Memory B cell (primary cell): ENCODE results near the gene CLDN9.

Experiments used
- ATAC-seq: fragments of 150-1000 bp; cut with Tn5 transposase; 2 replicates; pipeline ENCODE4 v1.10.0; 2021; ENCODE audit warnings: low read depth, mild to moderate bottlenecking, moderate library complexity
- DNase-seq, 2 donors: peaks; one replicate each; pipeline ENCODE4 v3.0.0; 2022; ENCODE audit warnings: low spot score in 2 of 2
- H3K27ac Mint-ChIP-seq: one replicate; pipeline ENCODE4 v1.8.0; 2022; ENCODE audit warnings: mild to moderate bottlenecking, moderate library complexity, mixed read lengths
- H3K27me3 Mint-ChIP-seq: one replicate; pipeline ENCODE4 v1.8.0; 2022; ENCODE audit warnings: mixed read lengths
- H3K36me3 Mint-ChIP-seq: one replicate; pipeline ENCODE4 v1.8.0; 2022; ENCODE audit warnings: mild to moderate bottlenecking, mixed read lengths
- H3K4me1 Mint-ChIP-seq: one replicate; pipeline ENCODE4 v1.8.0; 2022; ENCODE audit warnings: mixed read lengths
- H3K4me3 Mint-ChIP-seq: one replicate; pipeline ENCODE4 v1.8.0; 2022; ENCODE audit warnings: mild to moderate bottlenecking, moderate library complexity, mixed read lengths
- H3K9me3 Mint-ChIP-seq: one replicate; pipeline ENCODE4 v1.8.0; 2022; ENCODE audit warnings: mixed read lengths

Gene CLDN9

GRCh38 chr16:3035972-3036725 lies 23.4 kb downstream of the CLDN9 start:
- no peaks in the 10 kb centered on the region for H3K9me3 Mint-ChIP-seq
- H3K4me3 Mint-ChIP-seq: peak overlapping the region; percentile 11
- H3K36me3 Mint-ChIP-seq: peaks cover 2% of the 10 kb centered on the region
- DNase-seq (no peak), ATAC-seq (no peak)
- H3K27ac Mint-ChIP-seq: peak overlapping the region; percentile 15
- peaks cover 7% of the 10 kb centered on the region for H3K4me1 Mint-ChIP-seq
- peaks cover 46% of the 10 kb centered on the region for H3K27me3 Mint-ChIP-seq

- DNase-seq: no peak
- H3K4me3 Mint-ChIP-seq: peak within 1 kb of the TSS; percentile 60
- peaks cover 2% of the 10 kb centered on the region for H3K36me3 Mint-ChIP-seq
These were observed 24.1 kb downstream of the CLDN9 start, which contains the start of gene BICDL2 for GRCh38 chr16:3036726-3037315. BICDL2 (minus strand) TSS chr16:3036944; CDS start chr16:3035496, 1,448 bp downstream.

GRCh38 chr16:3038256-3038655 lies 25.5 kb downstream of the CLDN9 start:
- Mint-ChIP-seq H3K27ac (no peak overlapping the region), H3K4me1 (peaks cover 7% of the 10 kb centered on the region), H3K9me3 (no peaks in the 10 kb centered on the region), H3K27me3 (peaks cover 33% of the 10 kb centered on the region), H3K36me3 (peaks cover 2% of the 10 kb centered on the region), H3K4me3 (no peak overlapping the region)
- ATAC-seq (no peak), DNase-seq (no peak)

More at GRCh38 chr16:3036726-3037315, 24.1 kb downstream of the CLDN9 start, which contains the start of gene BICDL2:
- Mint-ChIP-seq H3K9me3 (no peaks in the 10 kb centered on the region), H3K27me3 (peaks cover 42% of the 10 kb centered on the region), H3K27ac (peak within 1 kb of the TSS; percentile 15), H3K4me1 (peaks cover 7% of the 10 kb centered on the region)
- no peak for ATAC-seq

- no peak for DNase-seq
- H3K27me3 Mint-ChIP-seq: peaks cover 31% of the 10 kb centered on the region
- no peaks in the 10 kb centered on the region for H3K9me3 Mint-ChIP-seq
These were observed 26.2 kb downstream of the CLDN9 start for GRCh38 chr16:3038896-3039295.

GRCh38 chr16:3042376-3042775 lies 29.7 kb downstream of the CLDN9 start:
- Mint-ChIP-seq H3K36me3 (no peaks in the 10 kb centered on the region), H3K27me3 (peaks cover 25% of the 10 kb centered on the region)

More at GRCh38 chr16:3038896-3039295, 26.2 kb downstream of the CLDN9 start:
- no peak overlapping the region for H3K27ac Mint-ChIP-seq
- ATAC-seq: no peak
- peaks cover 2% of the 10 kb centered on the region for H3K36me3 Mint-ChIP-seq
- peaks cover 7% of the 10 kb centered on the region for H3K4me1 Mint-ChIP-seq
- no peak overlapping the region for H3K4me3 Mint-ChIP-seq

GRCh38 chr16:3044708-3045107 lies 32.0 kb downstream of the CLDN9 start:
- no peaks in the 10 kb centered on the region for H3K9me3 Mint-ChIP-seq
- H3K4me1 Mint-ChIP-seq: peaks cover 3% of the 10 kb centered on the region
- no peak overlapping the region for H3K27ac Mint-ChIP-seq
- DNase-seq: no peak
- no peaks in the 10 kb centered on the region for H3K36me3 Mint-ChIP-seq
- H3K27me3 Mint-ChIP-seq: peaks cover 23% of the 10 kb centered on the region
- no peak for ATAC-seq
- peak overlapping the region; percentile 84 for H3K4me3 Mint-ChIP-seq

More at GRCh38 chr16:3042376-3042775, 29.7 kb downstream of the CLDN9 start:
- no peak for ATAC-seq
- no peak for DNase-seq
- peaks cover 3% of the 10 kb centered on the region for H3K4me1 Mint-ChIP-seq
- no peak overlapping the region for H3K27ac Mint-ChIP-seq
- H3K4me3 Mint-ChIP-seq: no peak overlapping the region
- H3K9me3 Mint-ChIP-seq: no peaks in the 10 kb centered on the region

GRCh38 chr16:3045758-3046640 lies 33.3 kb downstream of the CLDN9 start, which contains the start of gene MMP25:
MMP25 (plus strand) TSS chr16:3046561; CDS start chr16:3046918, 357 bp downstream.
- DNase-seq (peak; percentile 49 to 58), ATAC-seq (peak; percentile 90)
- Mint-ChIP-seq H3K9me3 (no peaks in the 10 kb centered on the region), H3K4me3 (peak within 1 kb of the TSS; percentile 84), H3K27me3 (peaks cover 18% of the 10 kb centered on the region), H3K4me1 (peaks cover 3% of the 10 kb centered on the region), H3K36me3 (no peaks in the 10 kb centered on the region), H3K27ac (no peak within 1 kb of the TSS)

- H3K4me3 Mint-ChIP-seq: peak overlapping the region; percentile 43
- H3K27me3 Mint-ChIP-seq: peaks cover 18% of the 10 kb centered on the region
- no peak overlapping the region for H3K27ac Mint-ChIP-seq
- H3K4me1 Mint-ChIP-seq: peaks cover 3% of the 10 kb centered on the region
- no peaks in the 10 kb centered on the region for H3K36me3 Mint-ChIP-seq
- DNase-seq (no peak), ATAC-seq (no peak)
- no peaks in the 10 kb centered on the region for H3K9me3 Mint-ChIP-seq
These were observed 34.1 kb downstream of the CLDN9 start for GRCh38 chr16:3046641-3047386.

- DNase-seq (no peak), ATAC-seq (no peak)
- H3K4me1 Mint-ChIP-seq: peaks cover 3% of the 10 kb centered on the region
- H3K9me3 Mint-ChIP-seq: no peaks in the 10 kb centered on the region
- peaks cover 18% of the 10 kb centered on the region for H3K27me3 Mint-ChIP-seq
- no peak overlapping the region for H3K4me3 Mint-ChIP-seq
- no peak overlapping the region for H3K27ac Mint-ChIP-seq
- no peaks in the 10 kb centered on the region for H3K36me3 Mint-ChIP-seq
These were observed 34.6 kb downstream of the CLDN9 start for GRCh38 chr16:3047387-3047720.

GRCh38 chr16:3049921-3050481 lies 37.3 kb downstream of the CLDN9 start:
- Mint-ChIP-seq H3K36me3 (peaks cover 6% of the 10 kb centered on the region), H3K27ac (no peak overlapping the region)

GRCh38 chr16:3050487-3050886 lies 37.8 kb downstream of the CLDN9 start:
- H3K4me3 Mint-ChIP-seq: no peak overlapping the region
- peaks cover 6% of the 10 kb centered on the region for H3K36me3 Mint-ChIP-seq
- no peak for ATAC-seq
- no peak overlapping the region for H3K27ac Mint-ChIP-seq
- H3K4me1 Mint-ChIP-seq: peaks cover 14% of the 10 kb centered on the region
- H3K27me3 Mint-ChIP-seq: peaks cover 6% of the 10 kb centered on the region
- no peak for DNase-seq
- no peaks in the 10 kb centered on the region for H3K9me3 Mint-ChIP-seq

More at GRCh38 chr16:3049921-3050481, 37.3 kb downstream of the CLDN9 start:
- peaks cover 9% of the 10 kb centered on the region for H3K27me3 Mint-ChIP-seq
- H3K4me3 Mint-ChIP-seq: no peak overlapping the region
- peaks cover 15% of the 10 kb centered on the region for H3K4me1 Mint-ChIP-seq
- H3K9me3 Mint-ChIP-seq: no peaks in the 10 kb centered on the region
- no peak for DNase-seq
- ATAC-seq: no peak

GRCh38 chr16:3051009-3051408 lies 38.3 kb downstream of the CLDN9 start:
- Mint-ChIP-seq H3K36me3 (peaks cover 6% of the 10 kb centered on the region), H3K27me3 (peaks cover 6% of the 10 kb centered on the region), H3K4me3 (no peak overlapping the region), H3K9me3 (no peaks in the 10 kb centered on the region), H3K27ac (no peak overlapping the region), H3K4me1 (peaks cover 14% of the 10 kb centered on the region)
- DNase-seq (no peak), ATAC-seq (no peak)

- no peak for DNase-seq
- Mint-ChIP-seq H3K4me3 (no peak overlapping the region), H3K4me1 (peaks cover 14% of the 10 kb centered on the region), H3K36me3 (peaks cover 6% of the 10 kb centered on the region), H3K9me3 (no peaks in the 10 kb centered on the region), H3K27ac (no peak overlapping the region), H3K27me3 (peaks cover 6% of the 10 kb centered on the region)
- no peak for ATAC-seq
These were observed 38.8 kb downstream of the CLDN9 start for GRCh38 chr16:3051494-3051893.
